GM18502 (cell line): Measurements from ENCODE around the gene MTHFD1L.

Experiments used
- ATAC-seq: cut with Tn5 transposase; IDR thresholded peaks from one replicate; pipeline ENCODE4 v1.9.1; 2021; ENCODE audit warnings: mild to moderate bottlenecking; ENCODE audit not compliant: unreplicated experiment, poor library complexity

The MTHFD1L gene

GRCh38 chr6:150895928-150896632 lies 30.6 kb downstream of the MTHFD1L start:
- ATAC-seq = no peak

- ATAC-seq = peak; percentile 47
Measured at GRCh38 chr6:150897400-150897943, 32.0 kb downstream of the MTHFD1L start.

GRCh38 chr6:150898399-150899170 lies 33.1 kb downstream of the MTHFD1L start:
- no peak for ATAC-seq

GRCh38 chr6:150899231-150899630 lies 33.7 kb downstream of the MTHFD1L start:
- ATAC-seq = no peak

GRCh38 chr6:150900049-150900448 lies 34.5 kb downstream of the MTHFD1L start:
- no peak for ATAC-seq

GRCh38 chr6:150902142-150902776 lies 36.8 kb downstream of the MTHFD1L start:
- ATAC-seq = no peak

- no peak for ATAC-seq
Measured at GRCh38 chr6:150905769-150906168, 40.3 kb downstream of the MTHFD1L start.

GRCh38 chr6:150906641-150907326 lies 41.3 kb downstream of the MTHFD1L start:
- no peak for ATAC-seq

GRCh38 chr6:150907383-150907782 lies 41.9 kb downstream of the MTHFD1L start:
- no peak for ATAC-seq

- ATAC-seq = no peak
Measured at GRCh38 chr6:150908901-150909300, 43.4 kb downstream of the MTHFD1L start.

GRCh38 chr6:150910561-150910960 lies 45.1 kb downstream of the MTHFD1L start:
- no peak for ATAC-seq

GRCh38 chr6:150914372-150914771 lies 48.9 kb downstream of the MTHFD1L start:
- no peak for ATAC-seq

- no peak for ATAC-seq
Measured at GRCh38 chr6:150915131-150915879, 49.8 kb downstream of the MTHFD1L start.

GRCh38 chr6:150915880-150916265 lies 50.4 kb downstream of the MTHFD1L start:
- no peak for ATAC-seq

- no peak for ATAC-seq
Measured at GRCh38 chr6:150919938-150920337, 54.4 kb downstream of the MTHFD1L start.

- no peak for ATAC-seq
Measured at GRCh38 chr6:150922137-150922536, 56.6 kb downstream of the MTHFD1L start.

- no peak for ATAC-seq
Measured at GRCh38 chr6:150924808-150925589, 59.5 kb downstream of the MTHFD1L start.

GRCh38 chr6:150925590-150925928 lies 60.1 kb downstream of the MTHFD1L start:
- ATAC-seq = no peak

GRCh38 chr6:150925976-150926375 lies 60.5 kb downstream of the MTHFD1L start:
- ATAC-seq = no peak
